Activated T-cell treated with anti-CD3 and anti-CD28 coated beads, Interleukin-2, amount 50 U/mL, for 24 hours (primary cell): ENCODE data around the gene APLP1.

Experiments
- DNase-seq: peaks from one replicate; pipeline ENCODE4 v3.0.0-alpha.2; 2020
- H3K27ac Mint-ChIP-seq: 2 replicates; pipeline ENCODE4 v1.8.0; 2020; ENCODE audit warnings: mild to moderate bottlenecking, mixed read lengths
- H3K27me3 Mint-ChIP-seq: 2 replicates; pipeline ENCODE4 v1.8.0; 2020; ENCODE audit warnings: mixed read lengths
- H3K36me3 Mint-ChIP-seq: 2 replicates; pipeline ENCODE4 v1.8.0; 2020; ENCODE audit warnings: low read depth, mixed read lengths
- H3K4me1 Mint-ChIP-seq: 2 replicates; pipeline ENCODE4 v1.8.0; 2020; ENCODE audit warnings: low read depth, mixed read lengths
- H3K4me3 Mint-ChIP-seq: 2 replicates; pipeline ENCODE4 v1.8.0; 2020; ENCODE audit warnings: mild to moderate bottlenecking, moderate library complexity, mixed read lengths
- H3K9me3 Mint-ChIP-seq: 2 replicates; pipeline ENCODE4 v1.8.0; 2020; ENCODE audit warnings: mixed read lengths

The APLP1 gene

GRCh38 chr19:35846038-35846668 is 22.2 kb upstream of the APLP1 start:
- Mint-ChIP-seq H3K27me3 (peaks cover 82% of the 10 kb centered on the region), H3K27ac (no peak overlapping the region), H3K4me3 (peak overlapping the region; percentile 3)

DNA sequence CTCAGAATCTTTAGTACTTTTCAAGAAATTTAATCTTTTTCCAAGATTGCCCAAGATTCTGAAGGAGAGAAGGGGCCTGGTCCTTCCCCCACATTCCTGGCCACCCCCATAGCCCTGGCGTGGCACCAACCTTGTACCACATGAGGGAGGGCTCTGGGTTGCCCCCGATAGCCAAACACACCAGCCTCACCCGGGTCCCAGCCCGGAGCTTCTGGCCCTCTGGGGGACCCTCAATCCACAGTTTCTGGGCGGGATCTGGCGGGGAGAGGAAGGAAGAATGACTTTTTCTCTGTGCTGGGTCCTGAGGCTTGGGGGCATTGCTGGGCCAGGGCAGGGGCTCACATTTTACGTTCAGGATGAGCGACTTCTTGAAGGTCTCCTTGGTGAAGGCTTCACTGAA is 20.5 kb upstream of the APLP1 start:
- H3K27ac Mint-ChIP-seq = no peak overlapping the region
- H3K4me3 Mint-ChIP-seq = no peak overlapping the region
- H3K9me3 Mint-ChIP-seq = no peaks in the 10 kb centered on the region
- no peaks in the 10 kb centered on the region for H3K36me3 Mint-ChIP-seq
- DNase-seq = no peak
- H3K4me1 Mint-ChIP-seq = peaks cover 22% of the 10 kb centered on the region
- H3K27me3 Mint-ChIP-seq = peaks cover 81% of the 10 kb centered on the region

More at GRCh38 chr19:35846038-35846668, 22.2 kb upstream of the APLP1 start:
- Mint-ChIP-seq H3K4me1 (peaks cover 21% of the 10 kb centered on the region), H3K36me3 (no peaks in the 10 kb centered on the region), H3K9me3 (no peaks in the 10 kb centered on the region)
- DNase-seq = no peak

DNA sequence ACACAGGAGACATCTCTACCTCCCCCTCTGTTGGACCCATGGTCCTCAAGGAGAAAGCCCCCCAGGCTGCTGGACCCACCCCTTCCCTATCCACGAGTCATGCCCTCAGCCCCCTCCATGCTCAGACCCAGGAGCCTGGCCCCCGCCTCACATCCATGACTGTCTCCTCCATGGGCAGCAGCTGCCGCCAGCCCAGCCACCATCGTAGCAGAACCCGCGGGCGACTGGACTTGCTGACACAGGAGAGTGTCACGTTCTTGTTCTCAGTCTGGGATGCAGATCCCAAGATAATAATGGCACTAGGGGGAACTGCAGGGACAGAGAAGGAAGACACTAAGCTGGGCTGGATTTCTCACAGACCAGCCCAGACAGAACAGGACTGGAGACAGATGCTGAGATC is 19.9 kb upstream of the APLP1 start:
- Mint-ChIP-seq H3K27ac (no peak overlapping the region), H3K27me3 (peaks cover 81% of the 10 kb centered on the region), H3K36me3 (no peaks in the 10 kb centered on the region)

GRCh38 chr19:35848919-35849505 is 19.4 kb upstream of the APLP1 start:
- Mint-ChIP-seq H3K4me3 (no peak overlapping the region), H3K36me3 (no peaks in the 10 kb centered on the region), H3K4me1 (peaks cover 25% of the 10 kb centered on the region), H3K27ac (no peak overlapping the region), H3K9me3 (no peaks in the 10 kb centered on the region), H3K27me3 (peaks cover 77% of the 10 kb centered on the region)
- no peak for DNase-seq

More for the DNA sequence above, 19.9 kb upstream of the APLP1 start:
- Mint-ChIP-seq H3K9me3 (no peaks in the 10 kb centered on the region), H3K4me1 (peaks cover 25% of the 10 kb centered on the region), H3K4me3 (no peak overlapping the region)
- DNase-seq = no peak

GRCh38 chr19:35851213-35852028 is 17.0 kb upstream of the APLP1 start:
- Mint-ChIP-seq H3K9me3 (no peaks in the 10 kb centered on the region), H3K27me3 (peaks cover 71% of the 10 kb centered on the region), H3K27ac (no peak overlapping the region), H3K4me3 (no peak overlapping the region), H3K4me1 (peaks cover 9% of the 10 kb centered on the region), H3K36me3 (no peaks in the 10 kb centered on the region)
- DNase-seq = no peak

DNA sequence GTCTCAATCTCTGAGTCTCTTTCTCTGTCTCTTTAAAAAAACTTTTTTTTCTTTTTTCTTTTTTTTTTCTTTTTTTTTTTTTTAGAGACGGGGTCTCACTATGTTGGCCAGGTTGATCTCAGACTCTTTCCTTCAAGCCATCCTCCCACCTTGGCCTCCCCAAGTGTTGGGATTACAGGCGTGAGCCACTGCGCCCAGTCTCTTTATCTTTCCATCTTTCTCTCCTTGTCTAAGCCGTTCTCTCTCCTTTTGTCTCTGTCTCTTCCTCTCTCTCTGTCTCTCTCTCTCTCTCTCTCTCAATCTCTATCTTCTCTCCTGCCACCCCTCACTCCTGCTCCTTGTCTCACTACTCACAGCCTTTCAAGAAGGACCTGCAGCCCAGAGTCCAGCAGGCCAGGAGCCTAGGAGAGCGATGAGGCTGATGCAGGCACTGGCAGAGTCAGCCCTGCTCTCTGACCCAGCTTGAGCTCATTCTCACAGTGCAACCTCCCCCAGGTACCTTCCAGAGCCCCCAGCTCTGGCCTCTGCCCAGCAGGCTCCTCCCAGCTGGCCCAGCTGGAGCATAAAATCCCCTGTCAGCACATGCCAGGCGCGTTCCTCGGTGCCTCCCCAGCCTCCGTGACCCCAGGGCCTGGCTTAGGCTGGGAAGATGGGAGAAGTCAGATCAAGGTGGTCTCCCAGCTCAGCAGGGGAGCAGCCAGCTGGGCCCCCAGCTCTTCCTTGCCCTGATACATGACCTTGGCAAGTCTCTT is 16.2 kb upstream of the APLP1 start, which contains the start of gene NPHS1:
Gene NPHS1 (minus strand): TSS at position 476 of the 752 bp plus-strand sequence. CDS start 667 bp downstream, outside the sequence.
- H3K27ac Mint-ChIP-seq = no peak within 1 kb of the TSS
- no peak within 1 kb of the TSS for H3K4me3 Mint-ChIP-seq
- no peaks in the 10 kb centered on the region for H3K9me3 Mint-ChIP-seq
- H3K36me3 Mint-ChIP-seq = no peaks in the 10 kb centered on the region
- peaks cover 11% of the 10 kb centered on the region for H3K4me1 Mint-ChIP-seq
- no peak for DNase-seq
- H3K27me3 Mint-ChIP-seq = peaks cover 71% of the 10 kb centered on the region

DNA sequence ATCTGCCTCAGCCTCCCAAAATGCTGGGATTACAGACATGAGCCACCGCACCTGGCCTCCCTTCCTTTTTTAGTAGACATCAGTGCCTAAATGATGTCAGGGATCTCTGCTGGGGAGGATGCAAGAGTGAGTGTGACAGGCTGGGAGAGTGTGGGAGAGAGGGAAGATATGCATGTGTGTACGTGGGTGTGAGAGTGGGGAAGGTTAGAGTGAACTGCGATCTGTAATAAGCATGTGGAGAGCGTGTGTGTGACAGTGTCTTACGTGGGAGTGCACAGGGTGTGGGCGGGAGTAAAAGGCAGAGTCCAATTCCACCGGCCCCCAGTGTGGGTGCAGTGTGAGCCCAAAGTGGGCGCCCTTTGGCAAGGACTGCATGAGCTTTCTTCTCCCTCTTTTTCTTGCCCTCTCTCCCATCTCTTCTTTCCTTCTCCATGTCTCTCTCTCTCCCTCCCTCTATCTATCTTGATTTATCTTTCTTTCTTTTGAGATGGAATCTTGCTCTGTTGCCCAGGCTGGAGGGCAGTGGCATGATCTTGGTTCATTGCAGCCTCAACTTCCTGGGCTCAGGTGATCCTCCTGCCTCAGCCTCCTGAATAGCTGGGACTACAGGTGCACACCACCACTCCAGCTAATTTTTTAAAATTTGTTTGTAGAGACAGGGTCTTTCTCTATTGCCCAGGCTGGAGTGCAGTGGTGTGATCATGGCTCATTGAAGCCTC is 15.2 kb upstream of the APLP1 start:
- H3K36me3 Mint-ChIP-seq = no peaks in the 10 kb centered on the region
- H3K27me3 Mint-ChIP-seq = peaks cover 75% of the 10 kb centered on the region
- no peaks in the 10 kb centered on the region for H3K9me3 Mint-ChIP-seq
- H3K4me3 Mint-ChIP-seq = no peak overlapping the region
- no peak overlapping the region for H3K27ac Mint-ChIP-seq
- H3K4me1 Mint-ChIP-seq = peaks cover 14% of the 10 kb centered on the region
- DNase-seq = no peak

DNA sequence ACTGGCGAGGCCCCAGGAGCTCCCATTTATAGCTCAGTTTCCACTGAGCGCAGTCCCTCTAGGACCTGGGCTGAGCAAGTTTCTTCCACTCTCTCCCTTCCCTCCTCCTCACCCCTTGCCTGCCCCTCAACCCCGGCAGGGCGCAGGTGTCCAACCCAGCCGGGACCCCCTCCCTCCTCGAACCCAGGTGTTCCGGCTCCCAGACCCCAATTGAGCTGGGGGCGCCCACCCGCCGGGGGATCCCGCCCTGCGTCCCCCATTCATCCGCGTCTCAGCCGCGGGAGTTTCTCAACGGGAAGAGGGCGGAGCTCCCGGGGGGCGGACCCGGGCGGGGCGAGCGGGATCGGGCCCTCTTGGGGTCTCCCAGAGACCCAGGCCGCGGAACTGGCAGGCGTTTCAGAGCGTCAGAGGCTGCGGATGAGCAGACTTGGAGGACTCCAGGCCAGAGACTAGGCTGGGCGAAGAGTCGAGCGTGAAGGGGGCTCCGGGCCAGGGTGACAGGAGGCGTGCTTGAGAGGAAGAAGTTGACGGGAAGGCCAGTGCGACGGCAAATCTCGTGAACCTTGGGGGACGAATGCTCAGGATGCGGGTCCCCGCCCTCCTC is 11.7 kb upstream of the APLP1 start, which contains the start of gene KIRREL2:
Gene KIRREL2 (plus strand): TSS at position 366 of the 604 bp plus-strand sequence. CDS start 209 bp downstream, at position 575.
- no peaks in the 10 kb centered on the region for H3K9me3 Mint-ChIP-seq
- H3K27ac Mint-ChIP-seq = no peak within 1 kb of the TSS
- H3K4me3 Mint-ChIP-seq = peak within 1 kb of the TSS; percentile 74
- H3K36me3 Mint-ChIP-seq = no peaks in the 10 kb centered on the region
- DNase-seq = peak; percentile 72
- H3K4me1 Mint-ChIP-seq = peaks cover 15% of the 10 kb centered on the region
- H3K27me3 Mint-ChIP-seq = peaks cover 82% of the 10 kb centered on the region

DNA sequence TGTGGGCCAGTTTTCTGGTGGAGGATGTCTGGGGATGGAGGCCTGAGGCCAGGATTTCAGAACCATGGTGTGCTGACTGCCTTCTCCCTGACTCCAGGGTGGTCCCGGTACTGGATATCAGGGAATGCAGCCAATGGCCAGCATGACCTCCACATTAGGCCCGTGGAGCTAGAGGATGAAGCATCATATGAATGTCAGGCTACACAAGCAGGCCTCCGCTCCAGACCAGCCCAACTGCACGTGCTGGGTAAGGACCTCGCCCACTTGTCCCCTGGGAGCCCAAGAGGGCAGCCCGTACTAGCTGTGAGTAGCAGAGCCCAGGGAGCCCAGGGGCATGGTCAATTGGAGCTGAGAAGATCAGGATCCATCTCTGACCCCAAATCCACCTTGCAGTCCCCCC is 10.1 kb upstream of the APLP1 start:
- Mint-ChIP-seq H3K4me3 (no peak overlapping the region), H3K36me3 (no peaks in the 10 kb centered on the region), H3K9me3 (no peaks in the 10 kb centered on the region), H3K27me3 (peaks cover 80% of the 10 kb centered on the region), H3K27ac (no peak overlapping the region), H3K4me1 (peaks cover 12% of the 10 kb centered on the region)
- DNase-seq = no peak

- H3K4me3 Mint-ChIP-seq = no peak overlapping the region
- H3K9me3 Mint-ChIP-seq = no peaks in the 10 kb centered on the region
- H3K4me1 Mint-ChIP-seq = peaks cover 12% of the 10 kb centered on the region
- H3K27ac Mint-ChIP-seq = no peak overlapping the region
- no peak for DNase-seq
- no peaks in the 10 kb centered on the region for H3K36me3 Mint-ChIP-seq
- H3K27me3 Mint-ChIP-seq = peaks cover 75% of the 10 kb centered on the region
Observed at GRCh38 chr19:35859414-35859813, 9.0 kb upstream of the APLP1 start.

GRCh38 chr19:35860436-35860817 is 7.9 kb upstream of the APLP1 start:
- H3K36me3 Mint-ChIP-seq = no peaks in the 10 kb centered on the region
- no peak overlapping the region for H3K27ac Mint-ChIP-seq
- H3K9me3 Mint-ChIP-seq = no peaks in the 10 kb centered on the region
- H3K27me3 Mint-ChIP-seq = peaks cover 70% of the 10 kb centered on the region
- DNase-seq = no peak
- H3K4me3 Mint-ChIP-seq = no peak overlapping the region
- peaks cover 12% of the 10 kb centered on the region for H3K4me1 Mint-ChIP-seq

- H3K9me3 Mint-ChIP-seq = no peaks in the 10 kb centered on the region
- H3K27me3 Mint-ChIP-seq = peaks cover 69% of the 10 kb centered on the region
- H3K27ac Mint-ChIP-seq = no peak overlapping the region
- peaks cover 12% of the 10 kb centered on the region for H3K4me1 Mint-ChIP-seq
- no peak for DNase-seq
- H3K4me3 Mint-ChIP-seq = no peak overlapping the region
- H3K36me3 Mint-ChIP-seq = no peaks in the 10 kb centered on the region
Observed at GRCh38 chr19:35860818-35861639, 7.3 kb upstream of the APLP1 start.

GRCh38 chr19:35861640-35862160 is 6.7 kb upstream of the APLP1 start:
- H3K27me3 Mint-ChIP-seq = peaks cover 73% of the 10 kb centered on the region
- peaks cover 12% of the 10 kb centered on the region for H3K4me1 Mint-ChIP-seq
- no peak for DNase-seq
- H3K27ac Mint-ChIP-seq = no peak overlapping the region
- no peaks in the 10 kb centered on the region for H3K36me3 Mint-ChIP-seq
- H3K9me3 Mint-ChIP-seq = no peaks in the 10 kb centered on the region
- no peak overlapping the region for H3K4me3 Mint-ChIP-seq
